H1 (cell line): ENCODE data around the gene SPINDOC. TPM values are rescaled to one million over a fixed set of nuclear protein-coding genes. Genes with fewer than 3 reads are reported as not detected.

Experiments used
- CTCF ChIA-PET: fragments of 300-600 bp; sonication (Branson Sonifier 250); formaldehyde crosslinking; loops from one replicate; lab custom pipeline; 2021; ENCODE audit not compliant: partially characterized antibody; lab: Charles Lee
- POLR2A ChIA-PET: fragments of 300-600 bp; sonication (Branson Sonifier 250); formaldehyde crosslinking; loops from one replicate; lab custom pipeline; 2021; ENCODE audit warnings: inconsistent platforms; ENCODE audit not compliant: partially characterized antibody; lab: Charles Lee
- DNase-seq, 2 experiments: peaks; one replicate each; pipeline versions ENCODE4 v3.0.0 to v3.0.0-alpha.2; 2010 to 2022; ENCODE audit warnings: low spot score in 2 of 2, low read depth in 1 of 2, mixed read lengths in 1 of 2
- FAIRE-seq: peaks from 2 replicates; lab custom pipeline; 2011; peaks lifted over from hg19 to GRCh38; lab: Jason Lieb, UNC
- H2AFZ ChIP-seq: 2 replicates; pipeline ENCODE4 v1.8.1; 2012; ENCODE audit warnings: low read length, inconsistent platforms
- H2AK5ac ChIP-seq: 2 replicates; pipeline ENCODE4 v1.6.1; 2013; ENCODE audit warnings: low read depth, low read length
- H2BK120ac ChIP-seq: replicated peaks from 2 replicates; pipeline ENCODE3; 2013; ENCODE audit warnings: low read depth, low read length, inconsistent platforms
- H2BK12ac ChIP-seq: 2 replicates; pipeline ENCODE4 v1.6.1; 2013; ENCODE audit warnings: low read depth, low read length
- H2BK15ac ChIP-seq: 2 replicates; pipeline ENCODE4 v1.6.1; 2013; ENCODE audit warnings: low read length
- H2BK20ac ChIP-seq: 2 replicates; pipeline ENCODE4 v1.6.1; 2013; ENCODE audit warnings: low read length
- H2BK5ac ChIP-seq: 2 replicates; pipeline ENCODE4 v1.6.1; 2013; ENCODE audit warnings: low read depth, low read length
- H3K14ac ChIP-seq: 2 replicates; pipeline ENCODE4 v1.6.1; 2013; ENCODE audit warnings: inconsistent platforms; ENCODE audit not compliant: insufficient read length
- H3K18ac ChIP-seq: 2 replicates; pipeline ENCODE4 v1.6.1; 2013; ENCODE audit warnings: low read length; ENCODE audit errors: extremely low read depth
- H3K23ac ChIP-seq: 2 replicates; pipeline ENCODE4 v1.6.1; 2013; ENCODE audit warnings: inconsistent platforms; ENCODE audit not compliant: insufficient read length
- H3K23me2 ChIP-seq: 2 replicates; pipeline ENCODE4 v1.6.1; 2013; ENCODE audit warnings: low read depth, low read length
- H3K27ac ChIP-seq: 2 replicates; pipeline ENCODE4 v1.6.1; 2011; ENCODE audit warnings: low read depth, low read length, inconsistent platforms
- H3K27me3 ChIP-seq, 4 experiments: replicated peaks in 1 of 4; 1 replicate in 1 of 4; 2 replicates in 3 of 4; pipeline versions ENCODE4 v1.6.1 to v1.8.1; 2011 to 2013; ENCODE audit warnings: low read length in 3 of 4, mild to moderate bottlenecking in 3 of 4, inconsistent platforms in 2 of 4, mixed read lengths in 2 of 4, moderate library complexity in 1 of 4; ENCODE audit not compliant: control insufficient read depth in 3 of 4, insufficient read depth in 3 of 4; ENCODE audit errors: extremely low read depth in 1 of 4
- H3K36me3 ChIP-seq, 4 experiments: 2 replicates each; pipeline versions ENCODE4 v1.6.1 to v1.8.1; 2011 to 2013; ENCODE audit warnings: mild to moderate bottlenecking in 4 of 4, low read length in 3 of 4, moderate library complexity in 2 of 4, control low read depth in 1 of 4, inconsistent platforms in 1 of 4; ENCODE audit not compliant: insufficient read depth in 4 of 4, control insufficient read depth in 2 of 4
- H3K4ac ChIP-seq: replicated peaks from 2 replicates; pipeline ENCODE3; 2013; ENCODE audit warnings: low read length, low read depth, mixed read lengths, inconsistent platforms; ENCODE audit not compliant: insufficient read length
- H3K4me1 ChIP-seq, 4 experiments: replicated peaks in 1 of 4; 1 replicate in 1 of 4; 2 replicates in 3 of 4; pipeline versions ENCODE4 v1.6.1 to v1.8.1; 2011 to 2013; ENCODE audit warnings: low read length in 3 of 4, inconsistent platforms in 2 of 4, mixed read lengths in 1 of 4; ENCODE audit not compliant: insufficient read depth in 4 of 4, control insufficient read depth in 3 of 4
- H3K4me2 ChIP-seq, 2 experiments: 2 replicates each; pipeline versions ENCODE4 v1.6.1 to v1.8.1; 2011 to 2013; ENCODE audit warnings: low read depth in 2 of 2, low read length in 2 of 2, control low read depth in 1 of 2, inconsistent platforms in 1 of 2, mild to moderate bottlenecking in 1 of 2; ENCODE audit not compliant: insufficient read depth in 1 of 2
- H3K4me3 ChIP-seq, 4 experiments: fragments of 200-600, 300-600 bp in 1 of 4; sonication (generic), shearing (Covaris generic), sonication (Bioruptor Twin) in 1 of 4; 2 replicates each; pipeline versions ENCODE4 v1.5.1 to v1.8.1; 2011 to 2016; ENCODE audit warnings: low read length in 4 of 4, low read depth in 3 of 4, control low read depth in 2 of 4, inconsistent platforms in 2 of 4, mild to moderate bottlenecking in 2 of 4, mixed read lengths in 1 of 4, moderate library complexity in 1 of 4; ENCODE audit not compliant: insufficient read depth in 2 of 4; ENCODE audit errors: extremely low read depth in 1 of 4
- H3K56ac ChIP-seq: replicated peaks from 2 replicates; pipeline ENCODE3; 2013; ENCODE audit warnings: low read depth, mild to moderate bottlenecking, mixed read lengths, low read length, inconsistent platforms; ENCODE audit not compliant: insufficient read length
- H3K79me1 ChIP-seq: 2 replicates; pipeline ENCODE4 v1.6.1; 2013; ENCODE audit warnings: low read depth, low read length, control low read depth
- H3K79me2 ChIP-seq, 2 experiments: 2 replicates each; pipeline versions ENCODE4 v1.6.1 to v1.8.1; 2012 to 2013; ENCODE audit warnings: low read length in 2 of 2, mild to moderate bottlenecking in 2 of 2, inconsistent platforms in 1 of 2; ENCODE audit not compliant: insufficient read depth in 2 of 2, control insufficient read depth in 1 of 2
- H3K9ac ChIP-seq, 4 experiments: replicated peaks in 1 of 4; 1 replicate in 1 of 4; 2 replicates in 3 of 4; pipeline versions ENCODE4 v1.6.1 to v1.8.1; 2011 to 2013; ENCODE audit warnings: low read depth in 3 of 4, low read length in 3 of 4, control low read depth in 2 of 4, mild to moderate bottlenecking in 2 of 4, moderate library complexity in 2 of 4, inconsistent platforms in 1 of 4; ENCODE audit errors: extremely low read depth in 1 of 4
- H3K9me3 ChIP-seq, 2 experiments: 2 replicates each; pipeline versions ENCODE4 v1.6.1 to v1.8.1; 2012 to 2013; ENCODE audit warnings: mild to moderate bottlenecking in 2 of 2, moderate library complexity in 2 of 2, control low read depth in 1 of 2, inconsistent platforms in 1 of 2, low read depth in 1 of 2, low read length in 1 of 2, mixed read lengths in 1 of 2; ENCODE audit not compliant: insufficient read depth in 2 of 2
- H4K20me1 ChIP-seq, 2 experiments: replicated peaks in 1 of 2; 2 replicates each; pipeline versions ENCODE3 to v1.8.1; 2011 to 2013; ENCODE audit warnings: inconsistent platforms in 2 of 2, low read length in 2 of 2, mild to moderate bottlenecking in 1 of 2; ENCODE audit not compliant: insufficient read depth in 2 of 2, control insufficient read depth in 1 of 2
- H4K5ac ChIP-seq: 2 replicates; pipeline ENCODE4 v1.6.1; 2013; ENCODE audit warnings: low read length, low read depth, mixed read lengths, inconsistent platforms; ENCODE audit not compliant: insufficient read length
- H4K8ac ChIP-seq: 2 replicates; pipeline ENCODE4 v1.8.0; 2013; ENCODE audit warnings: mild to moderate bottlenecking, moderate library complexity, low read length, inconsistent platforms; ENCODE audit not compliant: insufficient read depth; ENCODE audit errors: extremely low read depth
- H4K91ac ChIP-seq: replicated peaks from 2 replicates; pipeline ENCODE3; 2013; ENCODE audit warnings: low read length, mixed read lengths, inconsistent platforms; ENCODE audit not compliant: insufficient read length
- JUND ChIP-seq: IDR thresholded peaks from 2 replicates; pipeline ENCODE4 v1.6.1; 2011; ENCODE audit warnings: mild to moderate bottlenecking, improper control_type of control experiment, low read length
- WGBS, 2 experiments: shearing (Covaris generic) in 1 of 2; methylation state at CpG; one replicate each; pipeline versions ENCODE4 v1.1.6 to v1.1.7; 2013 to 2015; ENCODE audit warnings: low lambda C conversion rate in 2 of 2, mixed read lengths in 2 of 2, inconsistent platforms in 1 of 2, low coverage in 1 of 2, missing lambda C conversion rate in 1 of 2; ENCODE audit not compliant: insufficient replicate concordance in 2 of 2, insufficient coverage in 1 of 2, insufficient read length in 1 of 2; ENCODE audit errors: extremely low coverage in 1 of 2, missing lambda C conversion rate in 1 of 2; 5-methylcytosine and 5-hydroxymethylcytosine counted together
- polyA plus RNA-seq, 7 experiments: library from polyadenylated mRNA; depleted of rRNA in 3 of 7; stranded (reverse) in 5 of 7; unstranded in 2 of 7; fragments of >200 nt in 5 of 7; fragments of 200-250 nt in 2 of 7; gene quantifications; 1 replicate in 5 of 7; 2 replicates in 1 of 7; 4 replicates in 1 of 7; pipeline versions ENCODE4 v1.2.1 to v1.2.3, GENCODE V29; 2011 to 2013; ENCODE audit warnings: missing spikeins in 2 of 7, mixed read lengths in 2 of 7
- total RNA-seq: library from RNA; stranded (reverse); fragmentation: NEBNext Ultra II Directional; extraction: Animal tissue kit (Norgen Biotek cat#: 25700); gene quantifications from 2 replicates; pipeline ENCODE4 v1.2.1, GENCODE V29; 2021

Gene SPINDOC
- total and polyA plus RNA-seq, 2 of the 8 experiments (the other 6 are each of a cell fraction or from before 2014, with no cell fraction given), result 78.7 to 99.7 TPM

DNA sequence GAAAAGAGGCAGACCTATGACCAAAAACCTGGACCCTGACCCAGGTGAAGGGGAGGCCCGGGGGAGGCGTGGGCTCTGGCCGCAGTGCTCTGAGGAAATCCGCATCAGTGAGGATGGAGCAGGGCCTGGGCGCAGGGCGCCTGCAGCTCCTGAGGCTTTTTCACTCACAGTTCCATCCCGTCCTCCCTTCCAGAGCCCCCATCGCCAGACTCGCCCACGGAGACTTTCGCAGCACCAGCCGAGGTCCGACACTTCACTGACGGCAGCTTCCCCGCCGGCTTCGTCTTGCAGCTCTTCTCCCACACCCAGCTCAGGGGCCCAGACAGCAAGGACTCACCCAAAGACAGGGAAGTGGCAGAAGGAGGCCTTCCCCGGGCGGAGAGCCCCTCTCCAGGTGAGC, 5.4 kb downstream of the SPINDOC start:
- H3K4me3 ChIP-seq, result no peak overlapping the region
- no peak overlapping the region for H2BK15ac ChIP-seq
- no peak overlapping the region for H4K8ac ChIP-seq
- H3K18ac ChIP-seq, result no peak overlapping the region
- ChIA-PET CTCF (interaction anchor here (2.9 to 4.3 kb wide), 2 partner anchors 11 to 19 kb away, joined by 12 to 17 read pairs; no protein-coding TSS in a partner anchor), POLR2A (interaction anchor here (0.7 to 9.0 kb wide), 6 partner anchors 10 to 65 kb away, joined by 3 to 85 read pairs (median 3); partner anchors contain the start of gene ZFTA)
- H3K14ac ChIP-seq, result no peak overlapping the region
- WGBS, 2 experiments, result 97% methylated on average over 17 of the region's 19 CpGs; no CpG with 5 or more reads in 1 of the 2 experiments
- no peak for TF ChIP-seq JUND
- H3K79me1 ChIP-seq, result peaks cover 31% of the 10 kb centered on the region
- H3K9me3 ChIP-seq, result no peaks in the 10 kb centered on the region
- H3K79me2 ChIP-seq, result peaks cover 16 to 44% of the 10 kb centered on the region in 2 experiments
- H3K27ac ChIP-seq, result no peak overlapping the region
- no peak overlapping the region for H2BK12ac ChIP-seq
- H3K56ac ChIP-seq, result no peak overlapping the region
- H4K20me1 ChIP-seq, result peaks cover 17 to 34% of the 10 kb centered on the region in 2 experiments
- H3K4me2 ChIP-seq, result no peak overlapping the region
- no peak overlapping the region for H3K23ac ChIP-seq
- no peak overlapping the region for H4K5ac ChIP-seq
- DNase-seq, result no peak
- FAIRE-seq, result no peak
- H3K9ac ChIP-seq, result no peak overlapping the region
- no peak overlapping the region for H3K4ac ChIP-seq
- H3K36me3 ChIP-seq, result peaks cover 48 to 72% (median 64%) of the 10 kb centered on the region in 4 experiments
- H4K91ac ChIP-seq, result no peak overlapping the region
- H3K23me2 ChIP-seq, result peaks cover 5% of the 10 kb centered on the region; the same call in 1 of the 2 replicates
- no peaks in the 10 kb centered on the region for H3K27me3 ChIP-seq
- H2AFZ ChIP-seq, result no peak overlapping the region
- no peak overlapping the region for H2BK20ac ChIP-seq
- H3K4me1 ChIP-seq, result peaks cover 4 to 10% (median 7%) of the 10 kb centered on the region in 4 experiments; a peak in 6 of 7 replicates
- H2BK120ac ChIP-seq, result no peak overlapping the region
- H2BK5ac ChIP-seq, result no peak overlapping the region
- H2AK5ac ChIP-seq, result no peak overlapping the region
